ENCODE results near the gene LYSET. TPM values are rescaled to one million over a fixed set of nuclear protein-coding genes. Genes with fewer than 3 reads are reported as not detected.

LYSET gene
- total and polyA plus RNA-seq, 10 of the 15 experiments (the other 5 are each of a cell fraction or from before 2014, with no cell fraction given): 11.9 to 34.5 (median 21.2) TPM

DNA sequence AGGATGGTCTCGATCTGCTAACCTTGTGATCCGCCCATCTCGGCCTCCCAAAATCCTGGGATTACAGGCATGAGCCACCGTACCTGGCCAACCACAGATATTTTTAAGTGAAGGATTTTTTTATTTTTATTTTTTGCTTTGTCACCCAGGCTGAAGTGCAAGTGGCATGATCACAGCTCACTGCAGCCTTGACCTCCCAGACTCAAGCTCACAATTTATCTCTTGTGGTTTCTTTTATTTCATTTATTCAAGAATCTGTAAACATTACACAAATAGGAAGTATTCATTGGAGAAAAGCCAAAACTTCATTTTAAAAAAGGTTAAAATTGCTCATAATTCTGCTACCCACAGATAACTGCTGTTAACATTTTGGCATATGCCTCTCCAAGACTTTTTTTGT is 13.7 kb upstream of the LYSET start:
- no peaks in the 10 kb centered on the region for H3K36me3 ChIP-seq (ENCODE audit: control insufficient read depth in 2 of 2, insufficient read depth in 2 of 2, low read length in 1 of 2)
- BruUV-seq (replicated peaks): no TSS peak
- TF ChIP-seq ASH2L (IDR thresholded peaks at IDR 0.05; ENCODE audit: borderline replicate concordance, low read depth) (no peak), NFIC (IDR thresholded peaks at IDR 0.05; ENCODE audit: low read depth, low read length) (no peak), CHD1 (IDR thresholded peaks at IDR 0.05; ENCODE audit: low read depth, low read length) (no peak), NFXL1 (IDR thresholded peaks at IDR 0.05; ENCODE audit: borderline replicate concordance) (no peak), NR2C1 (IDR thresholded peaks at IDR 0.05) (no peak), EED (IDR thresholded peaks at IDR 0.05; ENCODE audit: low read depth) (no peak), POLR2AphosphoS5 (IDR thresholded peaks at IDR 0.05; ENCODE audit: low read length) (no peak)
- TF ChIP-seq, protein P1, sequence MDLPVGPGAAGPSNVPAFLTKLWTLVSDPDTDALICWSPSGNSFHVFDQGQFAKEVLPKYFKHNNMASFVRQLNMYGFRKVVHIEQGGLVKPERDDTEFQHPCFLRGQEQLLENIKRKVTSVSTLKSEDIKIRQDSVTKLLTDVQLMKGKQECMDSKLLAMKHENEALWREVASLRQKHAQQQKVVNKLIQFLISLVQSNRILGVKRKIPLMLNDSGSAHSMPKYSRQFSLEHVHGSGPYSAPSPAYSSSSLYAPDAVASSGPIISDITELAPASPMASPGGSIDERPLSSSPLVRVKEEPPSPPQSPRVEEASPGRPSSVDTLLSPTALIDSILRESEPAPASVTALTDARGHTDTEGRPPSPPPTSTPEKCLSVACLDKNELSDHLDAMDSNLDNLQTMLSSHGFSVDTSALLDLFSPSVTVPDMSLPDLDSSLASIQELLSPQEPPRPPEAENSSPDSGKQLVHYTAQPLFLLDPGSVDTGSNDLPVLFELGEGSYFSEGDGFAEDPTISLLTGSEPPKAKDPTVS (IDR thresholded peaks at IDR 0.05; ENCODE audit: low read depth, low read length): no peak
- TF ChIP-seq, protein P2, sequence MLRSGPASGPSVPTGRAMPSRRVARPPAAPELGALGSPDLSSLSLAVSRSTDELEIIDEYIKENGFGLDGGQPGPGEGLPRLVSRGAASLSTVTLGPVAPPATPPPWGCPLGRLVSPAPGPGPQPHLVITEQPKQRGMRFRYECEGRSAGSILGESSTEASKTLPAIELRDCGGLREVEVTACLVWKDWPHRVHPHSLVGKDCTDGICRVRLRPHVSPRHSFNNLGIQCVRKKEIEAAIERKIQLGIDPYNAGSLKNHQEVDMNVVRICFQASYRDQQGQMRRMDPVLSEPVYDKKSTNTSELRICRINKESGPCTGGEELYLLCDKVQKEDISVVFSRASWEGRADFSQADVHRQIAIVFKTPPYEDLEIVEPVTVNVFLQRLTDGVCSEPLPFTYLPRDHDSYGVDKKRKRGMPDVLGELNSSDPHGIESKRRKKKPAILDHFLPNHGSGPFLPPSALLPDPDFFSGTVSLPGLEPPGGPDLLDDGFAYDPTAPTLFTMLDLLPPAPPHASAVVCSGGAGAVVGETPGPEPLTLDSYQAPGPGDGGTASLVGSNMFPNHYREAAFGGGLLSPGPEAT (IDR thresholded peaks at IDR 0.05; ENCODE audit: low read depth): no peak
- TF ChIP-seq, protein P3, sequence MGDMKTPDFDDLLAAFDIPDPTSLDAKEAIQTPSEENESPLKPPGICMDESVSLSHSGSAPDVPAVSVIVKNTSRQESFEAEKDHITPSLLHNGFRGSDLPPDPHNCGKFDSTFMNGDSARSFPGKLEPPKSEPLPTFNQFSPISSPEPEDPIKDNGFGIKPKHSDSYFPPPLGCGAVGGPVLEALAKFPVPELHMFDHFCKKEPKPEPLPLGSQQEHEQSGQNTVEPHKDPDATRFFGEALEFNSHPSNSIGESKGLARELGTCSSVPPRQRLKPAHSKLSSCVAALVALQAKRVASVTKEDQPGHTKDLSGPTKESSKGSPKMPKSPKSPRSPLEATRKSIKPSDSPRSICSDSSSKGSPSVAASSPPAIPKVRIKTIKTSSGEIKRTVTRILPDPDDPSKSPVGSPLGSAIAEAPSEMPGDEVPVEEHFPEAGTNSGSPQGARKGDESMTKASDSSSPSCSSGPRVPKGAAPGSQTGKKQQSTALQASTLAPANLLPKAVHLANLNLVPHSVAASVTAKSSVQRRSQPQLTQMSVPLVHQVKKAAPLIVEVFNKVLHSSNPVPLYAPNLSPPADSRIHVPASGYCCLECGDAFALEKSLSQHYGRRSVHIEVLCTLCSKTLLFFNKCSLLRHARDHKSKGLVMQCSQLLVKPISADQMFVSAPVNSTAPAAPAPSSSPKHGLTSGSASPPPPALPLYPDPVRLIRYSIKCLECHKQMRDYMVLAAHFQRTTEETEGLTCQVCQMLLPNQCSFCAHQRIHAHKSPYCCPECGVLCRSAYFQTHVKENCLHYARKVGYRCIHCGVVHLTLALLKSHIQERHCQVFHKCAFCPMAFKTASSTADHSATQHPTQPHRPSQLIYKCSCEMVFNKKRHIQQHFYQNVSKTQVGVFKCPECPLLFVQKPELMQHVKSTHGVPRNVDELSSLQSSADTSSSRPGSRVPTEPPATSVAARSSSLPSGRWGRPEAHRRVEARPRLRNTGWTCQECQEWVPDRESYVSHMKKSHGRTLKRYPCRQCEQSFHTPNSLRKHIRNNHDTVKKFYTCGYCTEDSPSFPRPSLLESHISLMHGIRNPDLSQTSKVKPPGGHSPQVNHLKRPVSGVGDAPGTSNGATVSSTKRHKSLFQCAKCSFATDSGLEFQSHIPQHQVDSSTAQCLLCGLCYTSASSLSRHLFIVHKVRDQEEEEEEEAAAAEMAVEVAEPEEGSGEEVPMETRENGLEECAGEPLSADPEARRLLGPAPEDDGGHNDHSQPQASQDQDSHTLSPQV (IDR thresholded peaks at IDR 0.05): no peak
- TF ChIP-seq, protein P4, sequence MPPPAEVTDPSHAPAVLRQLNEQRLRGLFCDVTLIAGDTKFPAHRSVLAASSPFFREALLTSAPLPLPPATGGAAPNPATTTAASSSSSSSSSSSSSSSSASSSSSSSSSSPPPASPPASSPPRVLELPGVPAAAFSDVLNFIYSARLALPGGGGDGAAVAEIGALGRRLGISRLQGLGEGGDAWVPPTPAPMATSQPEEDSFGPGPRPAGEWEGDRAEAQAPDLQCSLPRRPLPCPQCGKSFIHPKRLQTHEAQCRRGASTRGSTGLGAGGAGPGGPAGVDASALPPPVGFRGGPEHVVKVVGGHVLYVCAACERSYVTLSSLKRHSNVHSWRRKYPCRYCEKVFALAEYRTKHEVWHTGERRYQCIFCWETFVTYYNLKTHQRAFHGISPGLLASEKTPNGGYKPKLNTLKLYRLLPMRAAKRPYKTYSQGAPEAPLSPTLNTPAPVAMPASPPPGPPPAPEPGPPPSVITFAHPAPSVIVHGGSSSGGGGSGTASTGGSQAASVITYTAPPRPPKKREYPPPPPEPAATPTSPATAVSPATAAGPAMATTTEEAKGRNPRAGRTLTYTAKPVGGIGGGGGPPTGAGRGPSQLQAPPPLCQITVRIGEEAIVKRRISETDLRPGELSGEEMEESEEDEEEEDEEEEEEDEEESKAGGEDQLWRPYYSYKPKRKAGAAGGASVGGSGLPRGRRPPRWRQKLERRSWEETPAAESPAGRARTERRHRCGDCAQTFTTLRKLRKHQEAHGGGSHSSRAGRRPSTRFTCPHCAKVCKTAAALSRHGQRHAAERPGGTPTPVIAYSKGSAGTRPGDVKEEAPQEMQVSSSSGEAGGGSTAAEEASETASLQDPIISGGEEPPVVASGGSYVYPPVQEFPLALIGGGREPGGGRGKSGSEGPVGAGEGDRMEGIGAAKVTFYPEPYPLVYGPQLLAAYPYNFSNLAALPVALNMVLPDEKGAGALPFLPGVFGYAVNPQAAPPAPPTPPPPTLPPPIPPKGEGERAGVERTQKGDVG (CRISPR knock-in tag; IDR thresholded peaks at IDR 0.05): no peak
- no peaks in the 10 kb centered on the region for H3K9me3 ChIP-seq (replicated peaks; ENCODE audit: control insufficient read depth, insufficient read depth, low read length)
- ChIA-PET SMC1A (ENCODE audit: uncharacterized antibody, unreplicated experiment) (no interaction called here), POLR2A (no interaction called here), RAD21 (ENCODE audit: unreplicated experiment) (no interaction called here), CTCF (interaction anchor here (1.1 to 5.4 kb wide), 2 partner anchors 7 to 87 kb away, joined by 3 to 47 read pairs; no protein-coding TSS in a partner anchor)
- in situ Hi-C loops (cut with MboI) (no loop called here), intact Hi-C loops (cut with micrococcal nuclease; ENCODE audit: unreplicated experiment) (no loop called here)
- no peak for FAIRE-seq
- ATAC-seq: no peak
- H3K4me2 ChIP-seq (ENCODE audit: control insufficient read depth, insufficient read depth): no peak overlapping the region
- H3K27ac ChIP-seq (ENCODE audit: control insufficient read depth, insufficient read depth): no peak overlapping the region
- no peaks in the 10 kb centered on the region for H4K20me1 ChIP-seq (ENCODE audit: control insufficient read depth, insufficient read depth)
- DNase-seq (ENCODE audit: low read depth, low spot score): no peak
- no peak overlapping the region for H3K4me3 ChIP-seq
- H2AFZ ChIP-seq (ENCODE audit: control insufficient read depth, low read depth, low read length): no peak overlapping the region
- WGBS (ENCODE audit: insufficient coverage, insufficient replicate concordance, low lambda C conversion rate, missing lambda C conversion rate): 66% methylated on average over 4 of the region's 4 CpGs
- H3K27me3 ChIP-seq (replicated peaks in 1 of 2; ENCODE audit: control insufficient read depth in 2 of 2, insufficient read depth in 2 of 2, low read length in 1 of 2): no peaks in the 10 kb centered on the region
- no peaks in the 10 kb centered on the region for H3K4me1 ChIP-seq (ENCODE audit: control insufficient read depth, insufficient read depth, low read length)
- no peak overlapping the region for H3K9ac ChIP-seq (ENCODE audit: control insufficient read depth, insufficient read depth, low read length)
- no peaks in the 10 kb centered on the region for H3K79me2 ChIP-seq (ENCODE audit: control insufficient read depth, insufficient read depth, low read length)
